Keratinocyte (primary cell): ENCODE data around the gene ARHGAP18.

Source experiments
- EZH2 ChIP-seq: IDR thresholded peaks from one replicate; pipeline ENCODE4 v1.6.1; 2012; ENCODE audit warnings: inconsistent platforms, mild to moderate bottlenecking, low read length, moderate library complexity
- TF ChIP-seq, protein P1 (sequence below), 3 experiments: IDR thresholded peaks in 1 of 3; conservative IDR thresholded peaks in 1 of 3; optimal IDR thresholded peaks in 1 of 3; 2 replicates in 2 of 3; 3 replicates in 1 of 3; pipeline versions ENCODE3 to v1.5.1; 2011; ENCODE audit warnings: low read length in 3 of 3, mild to moderate bottlenecking in 3 of 3, moderate library complexity in 2 of 3, control low read depth in 1 of 3, inconsistent platforms in 1 of 3; ENCODE audit not compliant: insufficient read depth in 2 of 3; ENCODE audit errors: extremely low read depth in 1 of 3

DNA sequence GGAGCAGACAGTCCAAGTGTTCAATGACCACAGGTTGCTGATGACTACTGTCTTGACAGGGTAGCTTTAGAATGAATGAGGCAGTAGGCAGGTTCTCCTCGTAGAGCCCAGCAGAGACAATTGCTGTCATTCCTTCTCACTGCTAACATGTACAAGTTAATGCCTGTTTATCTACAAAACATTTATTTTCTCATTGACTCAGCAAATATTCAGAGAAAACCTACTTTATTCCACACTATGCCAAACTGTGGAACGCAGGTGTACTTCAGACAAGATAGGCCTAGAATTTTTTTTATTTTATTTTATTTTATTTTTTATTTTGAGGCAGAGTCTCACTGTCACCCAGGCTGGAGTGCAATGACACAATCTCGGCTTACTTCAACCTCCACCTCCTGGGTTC, 50.8 kb downstream of the ARHGAP18 start:
- TF ChIP-seq, protein P1, sequence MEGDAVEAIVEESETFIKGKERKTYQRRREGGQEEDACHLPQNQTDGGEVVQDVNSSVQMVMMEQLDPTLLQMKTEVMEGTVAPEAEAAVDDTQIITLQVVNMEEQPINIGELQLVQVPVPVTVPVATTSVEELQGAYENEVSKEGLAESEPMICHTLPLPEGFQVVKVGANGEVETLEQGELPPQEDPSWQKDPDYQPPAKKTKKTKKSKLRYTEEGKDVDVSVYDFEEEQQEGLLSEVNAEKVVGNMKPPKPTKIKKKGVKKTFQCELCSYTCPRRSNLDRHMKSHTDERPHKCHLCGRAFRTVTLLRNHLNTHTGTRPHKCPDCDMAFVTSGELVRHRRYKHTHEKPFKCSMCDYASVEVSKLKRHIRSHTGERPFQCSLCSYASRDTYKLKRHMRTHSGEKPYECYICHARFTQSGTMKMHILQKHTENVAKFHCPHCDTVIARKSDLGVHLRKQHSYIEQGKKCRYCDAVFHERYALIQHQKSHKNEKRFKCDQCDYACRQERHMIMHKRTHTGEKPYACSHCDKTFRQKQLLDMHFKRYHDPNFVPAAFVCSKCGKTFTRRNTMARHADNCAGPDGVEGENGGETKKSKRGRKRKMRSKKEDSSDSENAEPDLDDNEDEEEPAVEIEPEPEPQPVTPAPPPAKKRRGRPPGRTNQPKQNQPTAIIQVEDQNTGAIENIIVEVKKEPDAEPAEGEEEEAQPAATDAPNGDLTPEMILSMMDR (optimal IDR thresholded peaks at IDR 0.05 in 1 of 3, IDR thresholded peaks at IDR 0.05 in 1 of 3, conservative IDR thresholded peaks at IDR 0.05 in 1 of 3; ENCODE audit: extremely low read depth in 1 of 3, insufficient read depth in 2 of 3, low read length in 3 of 3): no peak
- TF ChIP-seq EZH2: no peak
